Smooth muscle cell (in vitro differentiated cells): ENCODE results near the gene RNF169. TPM values are rescaled to one million over a fixed set of nuclear protein-coding genes. Genes with fewer than 3 reads are reported as not detected.

ENCODE experiments used
- DNase-seq: peaks from one replicate; lab custom pipeline; 2025; ENCODE audit not compliant: unreplicated experiment; lab: John Stamatoyannopoulos, UW
- H2AFZ ChIP-seq: fragments of 200-600 bp; sonication (generic); 2 replicates; pipeline ENCODE4 v1.6.0; 2016; ENCODE audit warnings: antibody characterized with exemption, low read depth, mild to moderate bottlenecking
- H3F3A ChIP-seq: fragments of 200-600 bp; sonication (generic); 2 replicates; pipeline ENCODE4 v1.6.0; 2017; ENCODE audit warnings: antibody characterized with exemption, low read depth
- H3K27ac ChIP-seq: fragments of 200-600 bp; sonication (generic); 2 replicates; pipeline ENCODE4 v1.5.1; 2016; ENCODE audit warnings: low read depth, mild to moderate bottlenecking
- H3K27me3 ChIP-seq: fragments of 200-600 bp; sonication (generic); 2 replicates; pipeline ENCODE4 v1.6.1; 2016; ENCODE audit warnings: low read depth, mild to moderate bottlenecking
- H3K36me3 ChIP-seq: fragments of 200-600 bp; sonication (generic); 2 replicates; pipeline ENCODE4 v1.5.1; 2016; ENCODE audit warnings: low read depth
- H3K4me1 ChIP-seq: fragments of 200-600 bp; sonication (generic); 2 replicates; pipeline ENCODE4 v1.5.1; 2016; ENCODE audit warnings: low read depth
- H3K4me2 ChIP-seq: fragments of 200-600 bp; sonication (generic); 2 replicates; pipeline ENCODE4 v1.6.0; 2016; ENCODE audit warnings: mild to moderate bottlenecking
- H3K4me3 ChIP-seq: fragments of 200-600 bp; sonication (generic); 2 replicates; pipeline ENCODE4 v1.5.1; 2016; ENCODE audit warnings: mild to moderate bottlenecking
- H3K79me2 ChIP-seq: fragments of 200-600 bp; sonication (generic); 2 replicates; pipeline ENCODE4 v1.6.0; 2016; ENCODE audit warnings: low read depth, mild to moderate bottlenecking
- H3K9ac ChIP-seq: fragments of 200-600 bp; sonication (generic); 2 replicates; pipeline ENCODE4 v1.6.0; 2016; ENCODE audit warnings: low read depth
- H3K9me3 ChIP-seq: fragments of 200-600 bp; sonication (generic); replicated peaks from 2 replicates; pipeline ENCODE4 v1.5.1; 2016; ENCODE audit warnings: low read depth
- H4K20me1 ChIP-seq: fragments of 200-600 bp; sonication (generic); 2 replicates; pipeline ENCODE4 v1.6.0; 2016; ENCODE audit warnings: low read depth
- WGBS: methylation state at CpG from one replicate; pipeline ENCODE4 v1.1.7; 2016; ENCODE audit warnings: low lambda C conversion rate; 5-methylcytosine and 5-hydroxymethylcytosine counted together
- polyA plus RNA-seq: library from polyadenylated mRNA; unstranded; fragments of >200 nt; fragmentation: Nextera tagmentation; extraction: Ambion mirVana; gene quantifications from 2 replicates; pipeline ENCODE4 v1.2.1, GENCODE V29; 2016
- total RNA-seq: library from RNA; depleted of rRNA; stranded (reverse); fragments of >200 nt; gene quantifications from 2 replicates; pipeline ENCODE4 v1.2.3, GENCODE V29; 2014
- TF ChIP-seq, protein P1 (sequence below): fragments of 200-600 bp; sonication (generic); IDR thresholded peaks from 2 replicates; pipeline ENCODE4 v1.5.1; 2017; ENCODE audit warnings: borderline replicate concordance, mild to moderate bottlenecking, antibody characterized with exemption; ENCODE audit not compliant: insufficient read depth, poor library complexity, severe bottlenecking

RNF169 gene
- total and polyA plus RNA-seq, 2 experiments from 2014 or later: 2.2 to 13.6 TPM

DNA sequence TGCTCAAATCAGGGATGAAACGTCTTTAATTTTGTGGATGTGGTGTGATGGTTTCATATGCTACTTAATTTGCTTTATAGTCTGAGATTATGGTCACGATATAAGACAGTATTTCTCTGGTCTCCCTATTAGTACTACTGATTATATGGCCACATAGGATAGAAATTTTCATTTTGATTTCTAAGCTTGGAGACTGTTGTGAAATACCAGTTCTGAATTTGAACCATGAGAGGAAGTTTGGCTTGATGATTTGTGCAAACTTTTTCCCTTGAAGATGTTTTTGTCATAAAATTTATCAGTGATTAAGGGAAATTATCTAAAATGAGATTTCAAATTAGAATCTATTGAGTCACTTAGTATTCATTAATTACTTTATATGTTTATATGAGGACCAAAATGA is 2.7 kb downstream of the RNF169 start:
- H3K4me1 ChIP-seq: peaks cover 30% of the 10 kb centered on the region
- no peak overlapping the region for H3K9ac ChIP-seq
- H3K27me3 ChIP-seq: no peaks in the 10 kb centered on the region
- H4K20me1 ChIP-seq: peaks cover 44% of the 10 kb centered on the region
- no peak overlapping the region for H3K4me3 ChIP-seq
- 96% methylated on average over 2 of the region's 2 CpGs for WGBS
- no peaks in the 10 kb centered on the region for H3K9me3 ChIP-seq
- no peak overlapping the region for H3K27ac ChIP-seq
- no peak for DNase-seq
- H3K4me2 ChIP-seq: peak overlapping the region; percentile 3
- peaks cover 57% of the 10 kb centered on the region for H3K79me2 ChIP-seq
- H3K36me3 ChIP-seq: no peaks in the 10 kb centered on the region
- H2AFZ ChIP-seq: no peak overlapping the region
- peaks cover 23% of the 10 kb centered on the region for H3F3A ChIP-seq
- TF ChIP-seq, protein P1, sequence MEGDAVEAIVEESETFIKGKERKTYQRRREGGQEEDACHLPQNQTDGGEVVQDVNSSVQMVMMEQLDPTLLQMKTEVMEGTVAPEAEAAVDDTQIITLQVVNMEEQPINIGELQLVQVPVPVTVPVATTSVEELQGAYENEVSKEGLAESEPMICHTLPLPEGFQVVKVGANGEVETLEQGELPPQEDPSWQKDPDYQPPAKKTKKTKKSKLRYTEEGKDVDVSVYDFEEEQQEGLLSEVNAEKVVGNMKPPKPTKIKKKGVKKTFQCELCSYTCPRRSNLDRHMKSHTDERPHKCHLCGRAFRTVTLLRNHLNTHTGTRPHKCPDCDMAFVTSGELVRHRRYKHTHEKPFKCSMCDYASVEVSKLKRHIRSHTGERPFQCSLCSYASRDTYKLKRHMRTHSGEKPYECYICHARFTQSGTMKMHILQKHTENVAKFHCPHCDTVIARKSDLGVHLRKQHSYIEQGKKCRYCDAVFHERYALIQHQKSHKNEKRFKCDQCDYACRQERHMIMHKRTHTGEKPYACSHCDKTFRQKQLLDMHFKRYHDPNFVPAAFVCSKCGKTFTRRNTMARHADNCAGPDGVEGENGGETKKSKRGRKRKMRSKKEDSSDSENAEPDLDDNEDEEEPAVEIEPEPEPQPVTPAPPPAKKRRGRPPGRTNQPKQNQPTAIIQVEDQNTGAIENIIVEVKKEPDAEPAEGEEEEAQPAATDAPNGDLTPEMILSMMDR: no peak

- H3F3A ChIP-seq: peaks cover 23% of the 10 kb centered on the region
- 27% methylated on average over 15 of the region's 15 CpGs for WGBS
- H3K27me3 ChIP-seq: no peaks in the 10 kb centered on the region
- H2AFZ ChIP-seq: no peak overlapping the region
- peak overlapping the region; percentile 57 for H3K9ac ChIP-seq
- peaks cover 48% of the 10 kb centered on the region for H4K20me1 ChIP-seq
- H3K4me1 ChIP-seq: peaks cover 22% of the 10 kb centered on the region
- H3K4me2 ChIP-seq: peak overlapping the region; percentile 76
- no peaks in the 10 kb centered on the region for H3K36me3 ChIP-seq
- TF ChIP-seq, protein P1: no peak
- H3K4me3 ChIP-seq: peak overlapping the region; percentile 19
- peaks cover 61% of the 10 kb centered on the region for H3K79me2 ChIP-seq
- DNase-seq: no peak
- no peaks in the 10 kb centered on the region for H3K9me3 ChIP-seq
- H3K27ac ChIP-seq: peak overlapping the region; percentile 91
Observed at GRCh38 chr11:74754507-74755252, 6.0 kb downstream of the RNF169 start.

DNA sequence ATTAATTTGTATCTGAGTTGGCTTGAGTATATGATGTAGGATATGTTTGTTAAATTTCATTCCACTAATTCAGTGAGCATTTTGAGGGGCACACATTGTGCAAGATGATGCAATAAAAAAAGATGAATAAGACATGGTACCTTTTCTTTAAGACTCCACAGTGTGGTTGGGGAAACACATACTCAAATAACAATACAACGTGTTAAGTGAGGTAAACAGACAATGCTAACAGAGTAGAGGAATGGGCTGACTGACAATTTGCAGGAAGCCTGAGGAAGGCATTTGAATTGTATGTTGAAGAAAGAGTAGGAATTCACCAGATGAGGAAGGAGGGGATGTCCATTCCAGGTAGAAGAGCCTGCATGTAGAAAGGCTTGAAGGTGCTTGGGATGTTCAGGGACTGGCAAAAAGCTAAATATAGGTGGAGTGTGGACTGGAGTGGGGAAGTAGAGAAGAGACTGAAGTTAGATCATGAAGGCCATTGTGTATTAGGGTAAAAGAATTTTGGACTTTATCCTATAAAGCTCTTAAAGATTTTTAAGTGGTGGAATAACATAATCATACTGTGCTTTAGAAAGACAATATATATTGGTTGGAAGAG is 6.8 kb downstream of the RNF169 start:
- Histone ChIP-seq H3K4me2 (peak overlapping the region; percentile 76), H3K36me3 (no peaks in the 10 kb centered on the region), H3K9me3 (no peaks in the 10 kb centered on the region), H3K4me3 (peak overlapping the region; percentile 18), H3K4me1 (peaks cover 22% of the 10 kb centered on the region), H3F3A (peaks cover 23% of the 10 kb centered on the region), H3K27ac (peak overlapping the region; percentile 91), H3K27me3 (no peaks in the 10 kb centered on the region), H3K9ac (peak overlapping the region; percentile 57), H3K79me2 (peaks cover 53% of the 10 kb centered on the region), H2AFZ (no peak overlapping the region), H4K20me1 (peaks cover 43% of the 10 kb centered on the region)
- DNase-seq: no peak
- WGBS: 24% methylated on average over 1 of the region's 1 CpG
- TF ChIP-seq, protein P1: no peak
